KOPT-K1 (cell line): ENCODE data around the gene MUC2.

ENCODE experiments used
- H3K27ac ChIP-seq: fragments of 200-600 bp; sonication (generic); 2 replicates; pipeline ENCODE4 v1.5.1; 2016; ENCODE audit warnings: antibody characterized with exemption, mild to moderate bottlenecking, low read depth, low read length; ENCODE audit not compliant: poor library complexity, severe bottlenecking
- H3K36me3 ChIP-seq: fragments of 200-600 bp; sonication (generic); 2 replicates; pipeline ENCODE4 v1.5.1; 2017; ENCODE audit warnings: antibody characterized with exemption, mild to moderate bottlenecking, low read length, moderate library complexity; ENCODE audit not compliant: insufficient read depth
- H3K9me3 ChIP-seq: fragments of 200-600 bp; sonication (generic); 2 replicates; pipeline ENCODE4 v1.5.1; 2017; ENCODE audit warnings: antibody characterized with exemption, low read length, mild to moderate bottlenecking; ENCODE audit not compliant: insufficient read depth, poor library complexity, severe bottlenecking

MUC2 gene

GRCh38 chr11:1041936-1042608 is 32.6 kb upstream of the MUC2 start:
- H3K36me3 ChIP-seq, result no peaks in the 10 kb centered on the region
- H3K27ac ChIP-seq, result no peak overlapping the region
- no peaks in the 10 kb centered on the region for H3K9me3 ChIP-seq

- H3K9me3 ChIP-seq, result no peaks in the 10 kb centered on the region
- no peak overlapping the region for H3K27ac ChIP-seq
- no peaks in the 10 kb centered on the region for H3K36me3 ChIP-seq
Measured at GRCh38 chr11:1042626-1043562, 31.8 kb upstream of the MUC2 start.

- Histone ChIP-seq H3K9me3 (no peaks in the 10 kb centered on the region), H3K27ac (no peak overlapping the region), H3K36me3 (no peaks in the 10 kb centered on the region)
Measured at GRCh38 chr11:1043563-1044096, 31.0 kb upstream of the MUC2 start.

- Histone ChIP-seq H3K9me3 (no peaks in the 10 kb centered on the region), H3K27ac (no peak overlapping the region), H3K36me3 (no peaks in the 10 kb centered on the region)
Measured at GRCh38 chr11:1044160-1044559, 30.5 kb upstream of the MUC2 start.

DNA sequence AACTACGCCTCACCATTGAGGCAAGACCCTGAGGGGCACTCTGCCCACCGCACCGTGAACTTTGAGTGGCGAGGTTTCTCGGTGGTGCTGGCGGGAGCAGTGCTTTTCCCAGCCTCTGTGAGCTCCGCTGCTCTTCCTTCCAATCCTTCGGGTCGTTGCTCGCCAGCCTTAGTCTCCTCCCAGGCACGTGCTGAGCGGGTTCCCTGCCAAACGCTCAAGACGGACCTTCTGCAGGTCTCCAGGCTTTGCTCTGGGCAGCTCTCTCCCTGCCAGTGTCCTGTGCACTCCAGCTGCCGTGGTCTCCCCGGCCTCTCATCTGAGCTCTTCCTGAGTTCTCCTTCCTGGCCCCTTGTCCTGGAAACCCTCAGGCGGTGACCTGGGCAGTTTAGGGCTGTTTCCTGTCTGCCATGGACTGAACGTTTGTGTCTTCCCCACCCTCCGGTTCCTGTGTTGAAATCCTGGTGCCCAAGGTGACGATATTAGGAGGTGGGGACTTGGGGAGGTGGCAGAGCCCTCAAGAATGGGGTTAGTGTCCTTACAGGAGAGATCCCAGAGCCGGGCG is 27.0 kb upstream of the MUC2 start:
- no peaks in the 10 kb centered on the region for H3K36me3 ChIP-seq
- no peaks in the 10 kb centered on the region for H3K9me3 ChIP-seq
- no peak overlapping the region for H3K27ac ChIP-seq

- no peaks in the 10 kb centered on the region for H3K36me3 ChIP-seq
- no peaks in the 10 kb centered on the region for H3K9me3 ChIP-seq
- no peak overlapping the region for H3K27ac ChIP-seq
Measured at GRCh38 chr11:1048375-1049070, 26.2 kb upstream of the MUC2 start.

DNA sequence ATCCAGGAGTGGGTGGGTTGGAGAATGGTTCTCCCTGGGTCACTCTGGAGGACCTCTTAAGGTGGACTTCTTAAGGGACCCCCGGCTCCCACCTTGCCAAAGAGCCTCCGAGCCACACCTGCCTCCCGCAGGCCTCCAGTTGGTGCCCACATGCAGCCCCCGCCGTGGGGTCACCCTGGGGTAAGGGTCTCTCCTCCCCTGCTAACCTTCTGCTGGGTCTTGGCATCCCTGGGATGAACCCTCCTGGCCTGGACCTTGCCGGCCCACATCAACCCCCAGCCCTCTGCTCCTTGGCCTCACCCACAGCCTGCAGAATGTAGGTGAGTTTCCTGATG is 25.6 kb upstream of the MUC2 start:
- H3K27ac ChIP-seq, result no peak overlapping the region
- H3K36me3 ChIP-seq, result no peaks in the 10 kb centered on the region
- no peaks in the 10 kb centered on the region for H3K9me3 ChIP-seq

DNA sequence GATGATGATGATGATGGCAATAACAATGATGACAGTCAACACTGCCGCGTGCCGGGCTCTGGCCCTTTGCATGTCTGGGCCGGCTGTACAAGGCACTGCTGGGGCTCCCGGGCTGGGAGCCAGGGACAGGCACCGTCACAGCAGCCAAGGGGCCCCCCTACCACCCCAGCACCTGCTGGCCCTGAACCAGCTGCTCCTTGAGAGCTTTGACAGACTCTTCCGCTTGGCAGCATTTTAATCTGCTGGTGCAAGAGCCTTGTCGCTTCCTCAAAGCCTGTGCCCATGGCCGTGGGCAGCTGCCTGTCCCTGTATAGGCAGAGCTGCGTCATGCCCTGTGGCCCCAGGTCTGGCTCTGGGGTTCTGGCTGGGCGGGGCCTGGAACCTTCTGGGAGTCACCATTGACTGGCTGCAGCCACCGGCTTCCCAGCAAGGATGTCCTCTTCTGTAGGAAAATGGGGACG is 25.2 kb upstream of the MUC2 start:
- Histone ChIP-seq H3K36me3 (no peaks in the 10 kb centered on the region), H3K27ac (no peak overlapping the region), H3K9me3 (no peaks in the 10 kb centered on the region)

GRCh38 chr11:1049911-1050580 is 24.6 kb upstream of the MUC2 start:
- no peaks in the 10 kb centered on the region for H3K36me3 ChIP-seq
- H3K27ac ChIP-seq, result no peak overlapping the region
- H3K9me3 ChIP-seq, result no peaks in the 10 kb centered on the region

- no peaks in the 10 kb centered on the region for H3K9me3 ChIP-seq
- no peak overlapping the region for H3K27ac ChIP-seq
- no peaks in the 10 kb centered on the region for H3K36me3 ChIP-seq
Measured at GRCh38 chr11:1050581-1051355, 23.9 kb upstream of the MUC2 start.

- Histone ChIP-seq H3K36me3 (no peaks in the 10 kb centered on the region), H3K27ac (no peak overlapping the region), H3K9me3 (no peaks in the 10 kb centered on the region)
Measured at GRCh38 chr11:1051356-1052132, 23.1 kb upstream of the MUC2 start.

DNA sequence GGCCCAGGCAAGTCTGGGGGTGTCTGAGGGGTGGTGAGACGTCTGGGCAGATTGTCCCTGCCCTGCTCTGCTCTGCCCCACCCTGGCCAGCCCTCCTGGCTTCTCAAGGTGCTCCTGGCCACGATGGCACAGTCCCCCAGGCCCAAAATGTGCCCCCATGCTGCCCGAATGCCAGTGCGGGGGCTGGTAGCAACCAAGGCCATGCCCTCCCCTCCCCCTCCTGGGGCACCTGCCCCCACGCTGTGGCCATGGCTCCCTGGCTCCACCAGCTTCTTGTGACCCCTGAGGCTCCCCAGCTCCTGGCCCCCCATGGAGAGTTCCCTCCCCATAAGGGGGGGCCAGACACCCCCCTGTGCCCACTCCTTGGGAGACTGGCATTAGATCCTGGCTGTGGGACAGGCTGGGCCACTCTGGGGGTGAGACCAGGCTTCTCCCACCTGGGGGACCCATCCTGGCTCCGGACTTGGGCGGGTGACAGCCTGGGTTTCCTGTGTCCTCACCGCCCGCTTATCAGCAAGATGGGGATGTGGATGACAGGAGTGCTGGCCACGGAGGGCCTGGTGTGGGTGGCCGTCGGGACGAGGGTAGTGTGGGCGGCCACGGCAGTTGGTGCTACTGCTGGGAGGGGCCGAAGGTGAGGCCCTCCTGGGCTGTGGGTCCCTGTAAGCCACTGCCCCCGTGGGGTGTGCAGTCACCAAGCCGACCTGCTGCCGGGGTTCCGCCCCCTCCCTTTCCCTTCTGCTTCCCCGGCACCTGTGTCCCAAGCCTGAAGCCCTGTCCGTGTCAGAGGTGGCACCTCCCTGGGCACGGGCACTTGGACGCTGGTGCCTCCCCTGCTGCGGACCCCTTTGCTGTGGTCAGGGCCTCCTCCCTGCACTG is 22.3 kb upstream of the MUC2 start:
- no peaks in the 10 kb centered on the region for H3K36me3 ChIP-seq
- no peak overlapping the region for H3K27ac ChIP-seq
- H3K9me3 ChIP-seq, result no peaks in the 10 kb centered on the region
